PFSK-1 (cell line): ENCODE data around the gene EBNA1BP2.
A peak's percentile ranks its signal among the peaks of the same experiment; 100 is the strongest.

Experiments used
- FOXP2 ChIP-seq: optimal IDR thresholded peaks from 2 replicates; pipeline ENCODE3; 2011; ENCODE audit warnings: borderline replicate concordance, control low read depth, inconsistent platforms; ENCODE audit not compliant: insufficient read depth; ENCODE audit errors: extremely low read length, extremely low read depth
- POLR2AphosphoS5 ChIP-seq: IDR thresholded peaks from 2 replicates; pipeline ENCODE4 v1.6.1; 2012; ENCODE audit warnings: low read depth, mild to moderate bottlenecking, control low read depth, low read length, moderate library complexity
- REST ChIP-seq, 2 experiments: IDR thresholded peaks; 2 replicates each; pipeline versions ENCODE4 v1.6.1 to v1.8.0; 2011 to 2012; ENCODE audit warnings: low read depth in 2 of 2, low read length in 2 of 2, control low read depth in 1 of 2, inconsistent platforms in 1 of 2, mild to moderate bottlenecking in 1 of 2, moderate library complexity in 1 of 2; ENCODE audit not compliant: insufficient read depth in 1 of 2
- SIN3A ChIP-seq: IDR thresholded peaks from 2 replicates; pipeline ENCODE4 v1.6.1; 2012; ENCODE audit warnings: mild to moderate bottlenecking, low read length, moderate library complexity, borderline replicate concordance; ENCODE audit not compliant: insufficient read depth
- TAF1 ChIP-seq: IDR thresholded peaks from 2 replicates; pipeline ENCODE4 v1.6.1; 2012; ENCODE audit warnings: low read length, control low read depth, borderline replicate concordance; ENCODE audit not compliant: insufficient read depth

Gene EBNA1BP2

GRCh38 chr1:43134068-43134467 lies 38.0 kb downstream of the EBNA1BP2 start:
- no peak for TF ChIP-seq SIN3A
- TF ChIP-seq REST (IDR thresholded peaks at IDR 0.05; ENCODE audit: insufficient read depth in 1 of 2, low read depth in 2 of 2, low read length in 2 of 2) = no peak
- TF ChIP-seq TAF1 = no peak
- TF ChIP-seq FOXP2 = no peak
- no peak for TF ChIP-seq POLR2AphosphoS5

- no peak for TF ChIP-seq POLR2AphosphoS5
- no peak for TF ChIP-seq TAF1
- TF ChIP-seq FOXP2 = no peak
- peak in 1 of 2 experiments; percentile 21; a peak in 1 of 4 replicates for TF ChIP-seq REST (IDR thresholded peaks at IDR 0.05; ENCODE audit: insufficient read depth in 1 of 2, low read depth in 2 of 2, low read length in 2 of 2)
These were observed 42.7 kb downstream of the EBNA1BP2 start for GRCh38 chr1:43129426-43129825.

- TF ChIP-seq FOXP2 (no peak), TAF1 (no peak), REST (IDR thresholded peaks at IDR 0.05; ENCODE audit: insufficient read depth in 1 of 2, low read depth in 2 of 2, low read length in 2 of 2) (no peak)
These were observed 43.3 kb downstream of the EBNA1BP2 start for GRCh38 chr1:43128816-43129215.

- TF ChIP-seq POLR2AphosphoS5 (no peak), REST (IDR thresholded peaks at IDR 0.05; ENCODE audit: insufficient read depth in 1 of 2, low read depth in 2 of 2, low read length in 2 of 2) (no peak), FOXP2 (no peak), SIN3A (no peak), TAF1 (no peak)
These were observed 49.1 kb downstream of the EBNA1BP2 start for GRCh38 chr1:43123031-43123430.

GRCh38 chr1:43121256-43121900 lies 50.7 kb downstream of the EBNA1BP2 start:
- TF ChIP-seq SIN3A (no peak), TAF1 (no peak), REST (IDR thresholded peaks at IDR 0.05; ENCODE audit: insufficient read depth in 1 of 2, low read depth in 2 of 2, low read length in 2 of 2) (no peak), FOXP2 (no peak), POLR2AphosphoS5 (no peak)
